NCI-H345 treated with DMSO at 0.1 percent for 48 hours (cell line): ENCODE data around the gene TMEM158.

Source experiments
- DNase-seq: peaks from one replicate; lab custom pipeline; 2025; ENCODE audit not compliant: unreplicated experiment; lab: John Stamatoyannopoulos, UW

Gene TMEM158

DNA sequence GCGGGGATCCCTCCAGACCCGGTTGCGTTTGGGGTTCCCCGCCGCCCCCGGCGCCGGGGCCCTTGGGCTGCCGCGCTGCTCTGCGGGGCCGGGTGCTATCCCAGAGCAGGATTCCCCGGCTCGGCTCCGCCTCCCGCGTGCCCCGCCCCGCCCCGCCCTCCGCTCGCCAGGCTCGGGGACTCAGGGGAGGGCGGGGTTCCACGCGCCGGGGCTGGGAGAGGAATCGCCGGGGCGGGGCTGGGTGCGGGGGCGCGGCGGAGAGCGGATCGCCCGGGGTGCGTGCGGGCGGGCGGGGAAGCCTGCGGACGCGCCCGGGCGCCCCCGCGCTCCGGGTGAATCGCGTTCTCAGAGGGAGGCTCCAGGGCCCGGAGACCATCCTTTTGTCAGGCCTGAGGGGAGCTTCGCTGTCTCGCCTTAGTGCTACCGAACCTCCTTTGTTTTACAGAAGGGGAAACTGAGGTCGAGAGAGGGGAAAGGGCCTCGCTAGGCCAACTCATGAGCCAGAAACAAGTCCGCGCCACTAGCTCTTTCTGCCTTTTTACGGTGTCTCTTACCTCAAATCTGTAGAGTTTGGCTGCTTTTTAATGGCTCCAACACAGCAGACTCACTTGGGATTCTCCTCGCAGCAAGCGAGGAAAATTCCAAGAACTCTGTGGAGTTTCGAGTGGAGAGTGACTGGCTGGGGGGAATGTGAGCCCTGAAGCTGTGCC lies at the start of gene TMEM158:
TMEM158 (minus strand) TSS at position 82 of the 710 bp plus-strand sequence. CDS start 260 bp downstream, outside the sequence.
- no peak for DNase-seq

GRCh38 chr3:45275006-45275704 lies 49.1 kb upstream of the TMEM158 start:
- peak; percentile 99 for DNase-seq

GRCh38 chr3:45273681-45274515 lies 47.8 kb upstream of the TMEM158 start:
- no peak for DNase-seq

DNA sequence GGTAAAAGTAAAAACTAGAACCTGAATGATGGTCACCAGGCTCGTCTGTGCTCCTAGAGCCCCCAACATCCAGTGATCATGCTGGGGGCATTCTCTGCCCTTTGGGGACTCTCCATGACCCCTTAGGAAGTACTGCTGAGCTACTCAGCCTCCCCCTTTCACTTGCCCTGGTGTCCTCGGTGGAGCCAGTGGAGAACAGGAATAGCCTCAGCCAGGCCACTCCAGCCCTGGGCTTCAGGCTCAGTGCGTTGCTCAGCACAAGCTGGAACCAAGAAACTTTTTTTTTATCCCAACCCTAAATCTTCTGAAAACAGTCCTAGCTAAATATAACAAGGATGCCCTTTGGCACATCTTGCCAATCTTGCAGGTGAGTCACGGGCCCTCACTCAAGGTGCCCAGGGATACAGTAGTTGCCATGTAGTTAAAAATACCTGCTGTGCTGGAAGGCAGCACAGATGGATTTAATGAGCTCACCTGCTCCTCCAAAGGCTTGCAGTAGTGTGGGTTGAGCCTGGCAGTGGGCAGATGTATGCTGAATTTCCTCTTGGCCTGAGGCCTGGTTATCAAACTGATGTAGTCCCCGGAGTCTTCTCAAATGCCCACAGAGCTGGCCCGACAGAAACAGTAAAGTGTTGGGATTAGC lies 46.9 kb upstream of the TMEM158 start:
- DNase-seq = peak; percentile 12

DNA sequence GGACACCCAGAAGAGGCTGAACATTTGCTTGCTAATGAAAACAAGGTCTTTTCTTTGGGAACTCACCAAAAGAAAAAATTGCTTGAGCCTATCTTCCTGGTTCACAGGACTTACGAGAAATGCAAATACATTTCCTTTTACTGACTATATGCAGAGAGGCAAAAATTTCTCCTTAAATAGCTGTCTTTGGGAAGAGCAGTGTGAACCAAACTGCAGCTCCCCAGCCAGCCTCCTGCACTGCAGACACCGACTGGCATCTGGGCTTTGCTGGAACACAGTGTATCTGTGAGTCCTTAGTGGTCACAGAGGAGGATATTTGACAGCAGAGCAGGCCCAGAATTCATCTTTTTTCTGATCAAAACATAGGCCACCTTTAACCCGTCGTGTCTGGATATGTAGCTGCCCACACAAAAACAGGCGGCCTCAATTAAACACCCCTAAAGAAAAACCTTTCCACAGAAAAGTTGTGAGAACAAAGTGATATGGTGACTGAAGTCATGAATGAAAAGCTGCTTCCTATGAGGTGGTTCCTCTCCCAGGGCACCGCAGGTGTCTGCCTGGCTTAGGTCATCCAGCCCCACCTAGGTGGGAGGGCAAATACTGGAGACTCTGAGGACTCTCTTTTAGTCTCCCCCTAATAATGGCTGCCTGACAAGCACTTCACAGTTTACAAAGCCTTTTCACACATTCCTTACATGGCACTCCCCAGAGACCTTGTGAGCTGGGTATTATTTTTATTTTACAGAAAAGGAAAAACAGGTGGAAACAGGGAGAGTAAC lies 46.1 kb upstream of the TMEM158 start:
- peak; percentile 45 for DNase-seq

DNA sequence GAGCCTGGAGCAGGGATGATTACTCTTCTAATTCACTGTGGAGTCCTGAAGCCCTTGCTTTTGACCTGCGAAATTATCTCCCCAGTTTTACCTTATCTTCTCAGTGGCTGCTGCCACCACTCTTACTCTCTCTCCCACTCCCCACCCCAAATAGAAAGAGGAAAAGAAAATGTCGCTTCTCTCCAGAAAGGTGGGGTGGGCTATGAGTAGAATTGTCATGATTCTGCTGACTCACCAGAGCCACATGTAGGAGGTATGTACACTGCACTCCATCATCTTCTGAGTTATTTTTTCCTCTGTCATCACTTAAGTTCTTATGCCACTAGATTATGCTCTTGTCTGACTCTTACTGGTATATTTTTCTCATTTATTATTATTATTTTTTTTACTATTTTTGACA lies 43.9 kb upstream of the TMEM158 start:
- peak; percentile 25 for DNase-seq

GRCh38 chr3:45267097-45267496 lies 41.0 kb upstream of the TMEM158 start:
- no peak for DNase-seq

DNA sequence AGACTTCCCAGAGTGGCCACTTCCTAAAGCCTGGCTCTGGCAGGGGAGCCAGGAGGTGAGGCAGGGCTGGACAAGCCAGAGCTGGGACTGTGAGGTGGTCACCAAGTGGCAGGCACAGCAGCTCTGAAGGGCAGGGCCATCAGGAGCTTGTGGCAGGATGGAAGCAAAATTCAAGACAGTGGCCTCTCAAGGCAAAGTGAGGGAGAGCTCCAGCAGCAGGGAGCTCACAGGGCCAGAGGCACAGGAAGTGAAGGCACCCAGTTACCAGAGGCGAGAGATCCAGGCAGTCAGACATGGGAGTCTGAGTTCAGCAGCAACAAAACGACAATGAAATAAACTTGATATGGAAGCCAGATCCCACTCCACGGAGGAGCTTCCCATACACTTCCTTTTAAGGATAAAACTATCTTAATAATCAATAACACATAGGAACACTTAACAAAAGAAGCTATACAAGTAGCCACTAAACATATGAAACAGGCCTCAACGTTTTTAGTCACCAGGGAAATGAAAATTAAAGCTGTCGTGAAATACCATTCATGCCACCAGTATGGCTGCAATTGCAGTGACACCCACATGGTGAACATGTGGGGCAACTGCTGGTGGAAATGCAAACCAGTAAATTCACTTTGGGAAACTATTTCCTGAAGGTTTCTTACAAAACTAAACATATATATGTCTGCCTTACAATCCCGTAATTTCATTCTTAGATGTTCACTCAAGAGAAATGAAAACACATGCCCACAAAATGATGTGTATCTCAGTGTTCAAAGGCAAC lies 35.4 kb upstream of the TMEM158 start:
- DNase-seq = no peak

DNA sequence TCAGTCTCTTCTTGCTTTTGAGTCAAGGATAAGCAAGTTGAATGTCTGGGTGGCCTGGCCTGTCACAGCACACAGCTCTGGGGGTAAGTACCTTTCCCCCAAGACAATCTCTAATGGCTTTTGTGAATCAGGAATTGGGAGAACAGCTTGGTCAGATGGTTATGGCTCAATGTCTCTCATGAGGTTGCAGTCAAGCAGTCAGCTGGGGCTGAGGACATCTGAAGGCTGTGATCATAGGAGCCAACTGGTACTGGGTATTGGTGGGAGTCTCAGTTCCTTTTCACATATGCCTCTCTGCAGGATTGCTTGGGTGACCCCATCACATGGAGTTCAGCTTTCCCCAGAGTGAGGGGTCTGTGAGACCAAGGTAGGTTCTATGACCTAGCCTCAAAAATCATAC lies 33.0 kb upstream of the TMEM158 start:
- DNase-seq = no peak

DNA sequence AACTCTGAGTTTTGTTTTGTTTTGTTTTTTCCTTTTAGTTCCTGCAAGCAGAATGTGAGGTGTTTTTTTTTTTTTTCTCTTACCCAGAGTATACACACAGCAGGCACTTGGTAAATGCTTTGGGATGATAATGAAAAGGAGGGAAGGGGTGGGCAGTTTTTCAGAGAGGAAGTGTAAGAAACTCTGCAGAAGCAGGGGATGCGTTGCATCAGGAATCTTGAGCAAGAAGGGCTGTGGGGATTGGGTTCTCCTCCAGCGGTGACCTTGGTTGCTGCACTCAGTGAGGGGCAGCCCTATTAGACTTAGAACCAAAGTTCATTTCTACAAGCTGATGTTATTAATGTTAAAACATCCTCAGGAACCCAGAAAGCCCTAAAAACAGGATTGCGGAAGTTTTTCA lies 32.2 kb upstream of the TMEM158 start:
- DNase-seq = no peak

GRCh38 chr3:45253316-45253715 lies 27.2 kb upstream of the TMEM158 start:
- DNase-seq = no peak

- DNase-seq = no peak
Observed at GRCh38 chr3:45252826-45253225, 26.7 kb upstream of the TMEM158 start.

GRCh38 chr3:45249391-45249790 lies 23.3 kb upstream of the TMEM158 start:
- DNase-seq = no peak

DNA sequence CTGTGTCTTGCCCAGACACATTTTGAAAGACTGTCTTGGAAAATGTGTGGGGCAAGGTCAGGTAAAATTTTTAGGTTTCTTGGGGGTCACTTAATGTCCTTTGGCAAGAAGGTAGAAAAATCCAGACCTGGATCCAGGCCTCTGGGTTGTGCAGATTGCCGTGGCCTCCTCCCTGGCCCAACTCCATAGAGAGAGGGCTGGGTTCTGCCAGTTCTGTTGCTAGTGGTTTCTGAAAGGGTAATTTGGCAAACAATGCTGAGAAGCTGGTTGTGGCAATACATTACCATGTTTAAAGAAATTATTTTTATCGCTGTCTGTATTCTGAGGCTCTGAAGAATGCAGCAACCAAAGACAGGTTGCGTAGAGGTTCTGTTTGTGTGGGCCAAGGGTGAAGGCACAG lies 20.2 kb upstream of the TMEM158 start:
- DNase-seq = no peak

DNA sequence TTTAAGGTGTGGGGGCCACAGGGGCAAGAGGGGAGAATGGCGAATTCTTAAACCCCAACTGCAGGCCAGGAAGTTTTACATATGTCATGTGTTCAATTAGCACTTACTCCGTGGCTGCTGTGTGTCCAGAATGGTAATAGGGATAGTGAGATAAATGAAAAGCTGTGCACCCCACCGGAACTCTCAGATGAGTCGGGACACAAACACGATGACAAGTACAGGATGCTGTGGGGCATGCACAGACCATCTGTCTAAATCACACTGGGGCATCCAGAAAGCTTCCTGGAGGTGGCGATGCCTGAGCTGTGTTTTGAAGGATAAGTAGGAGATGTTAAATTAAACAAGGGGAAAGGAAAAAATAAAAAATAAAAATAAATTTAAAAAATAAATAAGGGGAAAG lies 18.3 kb upstream of the TMEM158 start:
- DNase-seq = no peak

- DNase-seq = peak; percentile 39
Observed at GRCh38 chr3:45241206-45241605, 15.1 kb upstream of the TMEM158 start.

GRCh38 chr3:45240292-45240691 lies 14.2 kb upstream of the TMEM158 start:
- no peak for DNase-seq

DNA sequence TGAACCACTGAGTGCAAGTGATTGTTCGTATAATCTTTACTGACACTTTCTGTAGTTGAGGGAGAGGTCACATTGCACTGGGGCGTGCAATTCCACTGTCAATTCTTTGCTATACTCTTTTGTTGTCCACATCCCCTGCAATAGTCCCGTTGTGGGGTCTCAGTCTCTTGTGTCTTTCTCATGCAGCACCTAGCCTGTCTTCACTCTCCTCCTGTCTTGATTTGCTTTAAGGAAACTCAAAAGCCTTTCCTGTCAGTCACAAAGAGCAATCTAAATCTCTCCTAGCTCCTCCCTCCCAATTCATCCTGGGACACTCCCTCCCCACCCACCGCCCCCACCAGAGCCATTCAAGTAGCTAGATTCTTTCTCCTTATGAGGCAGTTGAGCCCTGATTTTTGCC lies 13.2 kb upstream of the TMEM158 start:
- DNase-seq = no peak

- no peak for DNase-seq
Observed at GRCh38 chr3:45236964-45237363, 10.9 kb upstream of the TMEM158 start.

DNA sequence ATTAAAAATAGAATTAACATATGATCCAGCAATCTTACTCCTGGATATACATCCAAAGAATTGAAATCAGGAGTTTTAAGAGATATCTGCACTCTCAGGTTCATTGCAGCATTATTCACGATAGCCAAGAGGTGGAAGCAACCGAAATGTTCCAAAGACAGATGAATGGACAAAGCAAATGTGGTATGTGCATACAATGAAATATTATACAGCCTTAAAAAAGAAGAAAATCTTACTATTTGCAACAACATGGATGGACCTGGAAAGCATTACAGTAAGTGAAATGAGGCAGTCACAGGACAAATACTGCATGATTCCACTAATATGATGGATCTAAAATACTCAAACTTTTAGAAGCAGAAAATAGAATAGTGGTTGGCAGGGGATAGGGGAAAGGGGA lies 9.3 kb upstream of the TMEM158 start:
- DNase-seq = no peak
